ENCODE results near the gene CACNG8. TPM values are rescaled to one million over a fixed set of nuclear protein-coding genes. Genes with fewer than 3 reads are reported as not detected.

Gene CACNG8
- under 1 TPM; 0.04 to 0.24 TPM for total RNA-seq

- Histone ChIP-seq H3K27ac (no peak within 1 kb of the TSS), H3K27me3 (peaks cover 20 to 28% of the 10 kb centered on the region in 2 donors), H3K36me3 (no peaks in the 10 kb centered on the region), H3K4me3 (no peak within 1 kb of the TSS), H3K9me3 (no peaks in the 10 kb centered on the region), H3K4me1 (no peaks in the 10 kb centered on the region)
- no peak for DNase-seq (ENCODE audit: low spot score)
- TF ChIP-seq, protein P1, sequence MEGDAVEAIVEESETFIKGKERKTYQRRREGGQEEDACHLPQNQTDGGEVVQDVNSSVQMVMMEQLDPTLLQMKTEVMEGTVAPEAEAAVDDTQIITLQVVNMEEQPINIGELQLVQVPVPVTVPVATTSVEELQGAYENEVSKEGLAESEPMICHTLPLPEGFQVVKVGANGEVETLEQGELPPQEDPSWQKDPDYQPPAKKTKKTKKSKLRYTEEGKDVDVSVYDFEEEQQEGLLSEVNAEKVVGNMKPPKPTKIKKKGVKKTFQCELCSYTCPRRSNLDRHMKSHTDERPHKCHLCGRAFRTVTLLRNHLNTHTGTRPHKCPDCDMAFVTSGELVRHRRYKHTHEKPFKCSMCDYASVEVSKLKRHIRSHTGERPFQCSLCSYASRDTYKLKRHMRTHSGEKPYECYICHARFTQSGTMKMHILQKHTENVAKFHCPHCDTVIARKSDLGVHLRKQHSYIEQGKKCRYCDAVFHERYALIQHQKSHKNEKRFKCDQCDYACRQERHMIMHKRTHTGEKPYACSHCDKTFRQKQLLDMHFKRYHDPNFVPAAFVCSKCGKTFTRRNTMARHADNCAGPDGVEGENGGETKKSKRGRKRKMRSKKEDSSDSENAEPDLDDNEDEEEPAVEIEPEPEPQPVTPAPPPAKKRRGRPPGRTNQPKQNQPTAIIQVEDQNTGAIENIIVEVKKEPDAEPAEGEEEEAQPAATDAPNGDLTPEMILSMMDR (IDR thresholded peaks at IDR 0.05): no peak
Measured at GRCh38 chr19:53962887-53963431, at the start of gene CACNG8. Gene CACNG8, plus strand, starts transcription at chr19:53962937.

GRCh38 chr19:53915000-53915399, 47.7 kb upstream of the CACNG8 start:
- Histone ChIP-seq H3K27me3 (peaks cover 0 to 12% of the 10 kb centered on the region in 2 donors), H3K36me3 (no peaks in the 10 kb centered on the region), H3K27ac (no peak overlapping the region), H3K4me3 (no peak overlapping the region), H3K9me3 (no peaks in the 10 kb centered on the region), H3K4me1 (no peaks in the 10 kb centered on the region)
- TF ChIP-seq, protein P1 (IDR thresholded peaks at IDR 0.05): no peak
- no peak for DNase-seq (ENCODE audit: low spot score)

DNA sequence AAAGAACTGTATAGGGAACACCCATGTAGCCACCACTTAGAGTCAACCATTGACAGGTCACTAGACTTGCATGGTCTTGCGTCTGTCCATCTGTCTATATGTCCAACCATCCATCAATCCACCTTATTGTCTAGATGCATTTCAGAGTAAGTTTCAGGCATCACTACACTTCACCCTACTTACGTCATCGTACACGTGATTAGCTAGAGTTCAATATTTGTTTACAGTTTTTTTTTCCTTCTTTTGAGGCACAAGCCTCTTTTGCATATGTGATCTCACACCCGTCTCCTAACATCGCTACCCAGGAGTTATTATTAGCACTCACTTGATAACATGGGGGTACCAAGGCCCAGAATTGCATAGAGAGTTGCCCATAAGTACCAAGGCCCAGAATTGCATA, 46.7 kb upstream of the CACNG8 start:
- H3K4me3 ChIP-seq: no peak overlapping the region
- H3K9me3 ChIP-seq: no peaks in the 10 kb centered on the region
- H3K27me3 ChIP-seq: peaks cover 0 to 3% of the 10 kb centered on the region in 2 donors
- H3K27ac ChIP-seq: no peak overlapping the region
- no peaks in the 10 kb centered on the region for H3K4me1 ChIP-seq
- TF ChIP-seq, protein P1 (IDR thresholded peaks at IDR 0.05): no peak
- no peaks in the 10 kb centered on the region for H3K36me3 ChIP-seq
- DNase-seq (ENCODE audit: low spot score): no peak

DNA sequence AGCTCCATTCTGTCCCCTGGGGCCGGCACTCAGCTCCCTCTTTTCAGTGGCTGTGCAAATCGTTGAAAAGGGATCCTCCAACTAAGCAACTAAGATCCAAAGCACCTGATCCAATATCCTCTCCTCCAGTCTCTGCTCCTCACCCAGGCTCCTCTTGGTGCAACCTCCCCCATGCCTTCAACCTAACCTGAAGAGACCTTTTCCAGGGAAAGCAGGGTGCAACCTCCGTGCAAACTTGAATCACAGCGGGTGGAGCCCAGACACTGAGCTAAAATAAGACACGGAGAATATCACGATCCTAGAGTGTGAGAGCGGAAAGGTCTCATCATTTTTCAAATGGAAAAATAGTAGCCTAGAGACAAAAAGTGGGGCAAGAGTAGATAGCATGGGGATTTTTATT, 45.4 kb upstream of the CACNG8 start:
- Histone ChIP-seq H3K27me3 (no peaks in the 10 kb centered on the region), H3K9me3 (no peaks in the 10 kb centered on the region), H3K27ac (no peak overlapping the region), H3K4me1 (no peaks in the 10 kb centered on the region), H3K4me3 (no peak overlapping the region), H3K36me3 (no peaks in the 10 kb centered on the region)
- TF ChIP-seq, protein P1 (IDR thresholded peaks at IDR 0.05): no peak
- no peak for DNase-seq (ENCODE audit: low spot score)

GRCh38 chr19:53927739-53928138, 35.0 kb upstream of the CACNG8 start:
- H3K36me3 ChIP-seq: no peaks in the 10 kb centered on the region
- H3K9me3 ChIP-seq: no peaks in the 10 kb centered on the region
- TF ChIP-seq, protein P1 (IDR thresholded peaks at IDR 0.05): no peak
- no peak for DNase-seq (ENCODE audit: low spot score)
- no peaks in the 10 kb centered on the region for H3K27me3 ChIP-seq
- H3K4me1 ChIP-seq: no peaks in the 10 kb centered on the region
- H3K27ac ChIP-seq: no peak overlapping the region
- no peak overlapping the region for H3K4me3 ChIP-seq

DNA sequence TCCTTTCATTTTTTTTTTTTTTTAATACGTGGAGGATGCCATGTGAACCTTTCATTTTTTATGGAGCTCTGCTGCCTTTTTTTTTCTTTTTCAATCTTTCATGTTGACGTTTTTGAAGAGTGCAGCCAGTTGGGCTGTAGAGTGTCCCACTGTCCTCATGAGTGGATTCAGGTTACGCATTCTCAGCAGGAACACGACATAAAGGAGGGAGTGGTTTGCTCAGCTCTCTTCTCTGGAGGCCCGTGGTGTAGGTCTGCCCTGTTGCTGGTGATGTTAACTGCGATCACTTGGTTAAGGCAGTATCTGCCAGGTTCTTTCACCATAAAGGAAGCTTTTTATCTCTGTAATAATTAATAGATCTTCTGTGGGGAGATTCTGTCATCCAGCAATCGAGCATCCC, 26.7 kb upstream of the CACNG8 start:
- H3K27me3 ChIP-seq: no peaks in the 10 kb centered on the region
- TF ChIP-seq, protein P1 (IDR thresholded peaks at IDR 0.05): no peak
- H3K36me3 ChIP-seq: no peaks in the 10 kb centered on the region
- no peaks in the 10 kb centered on the region for H3K4me1 ChIP-seq
- no peaks in the 10 kb centered on the region for H3K9me3 ChIP-seq
- DNase-seq (ENCODE audit: low spot score): no peak
- no peak overlapping the region for H3K27ac ChIP-seq
- no peak overlapping the region for H3K4me3 ChIP-seq

Data from right atrium auricular region (tissue), 2 donors.